CD4-positive, alpha-beta T cell treated with Interleukin-6 for 4 hours (primary cell): ENCODE data around the gene MSH3.
"Not testable (repeated sequence)": the region's sequence is repeated elsewhere in the genome, so short reads cannot be mapped to it uniquely, and the experiment has no call there.

Source experiments
- DNase-seq: peaks from one replicate; pipeline ENCODE4 v3.0.0-alpha.2; 2020; ENCODE audit warnings: mixed read lengths

The MSH3 gene

DNA sequence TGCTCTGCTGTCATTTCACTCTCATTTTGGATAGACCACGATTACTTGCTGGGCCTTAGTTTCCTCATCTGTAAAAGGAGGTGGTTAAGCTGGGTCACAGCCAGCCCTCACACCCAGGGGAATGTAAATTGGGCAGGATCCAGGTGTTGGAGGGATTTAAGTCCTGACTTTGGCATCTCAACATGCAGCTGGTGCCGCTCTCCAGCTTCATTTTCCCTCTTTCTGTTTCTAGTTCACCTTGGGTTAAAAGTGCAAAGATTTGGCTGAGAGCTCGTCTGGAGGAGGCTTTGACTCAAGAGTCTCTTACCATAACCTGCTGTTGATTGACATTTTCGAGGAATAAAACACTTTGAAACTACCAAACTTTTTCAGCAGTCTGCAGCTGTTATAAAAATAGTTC is 144.6 kb downstream of the MSH3 start:
- no peak for DNase-seq

DNA sequence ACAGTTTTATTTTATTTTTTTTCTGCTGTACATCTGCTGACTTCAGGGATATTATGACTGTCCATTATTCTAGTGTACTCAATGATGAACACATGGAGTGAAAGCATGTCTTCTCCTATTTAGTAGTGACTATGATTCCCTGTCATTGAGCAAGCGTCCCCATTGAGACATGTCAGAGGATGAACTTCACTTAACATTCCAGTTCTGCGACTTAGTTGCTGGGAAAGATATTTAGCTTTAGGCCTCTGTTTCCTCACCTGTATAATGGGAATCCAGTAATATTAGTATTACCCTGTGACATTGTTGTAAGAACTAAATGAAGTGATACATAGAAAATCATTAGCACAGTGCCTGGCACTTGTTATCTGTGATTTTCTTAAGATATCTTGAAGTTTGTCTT is 145.1 kb downstream of the MSH3 start:
- no peak for DNase-seq

DNA sequence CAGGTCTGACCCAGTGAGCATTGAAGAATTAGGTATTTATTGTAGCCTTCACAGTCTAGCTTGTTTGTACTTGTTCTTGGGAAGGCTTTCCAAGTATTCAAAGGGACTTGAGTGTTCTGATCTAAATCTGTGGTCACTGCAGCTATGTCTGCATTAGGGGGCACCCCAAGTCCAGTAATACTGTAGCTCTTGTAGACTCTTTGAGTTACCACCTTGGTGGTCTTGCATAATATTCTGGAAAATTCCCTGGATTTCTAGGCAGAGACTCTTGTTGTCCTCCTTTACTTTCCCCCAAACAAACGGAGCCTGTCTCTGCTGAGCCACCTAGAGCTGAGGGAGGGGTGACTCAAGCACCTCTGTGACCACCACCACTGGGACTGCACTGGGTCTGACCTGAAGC is 149.9 kb downstream of the MSH3 start:
- DNase-seq: no peak

GRCh38 chr5:80805038-80805437 is 150.6 kb downstream of the MSH3 start:
- no peak for DNase-seq

- no peak for DNase-seq
Measured at GRCh38 chr5:80806929-80807328, 152.5 kb downstream of the MSH3 start.

- no peak for DNase-seq
Measured at GRCh38 chr5:80809451-80809850, 155.0 kb downstream of the MSH3 start.

DNA sequence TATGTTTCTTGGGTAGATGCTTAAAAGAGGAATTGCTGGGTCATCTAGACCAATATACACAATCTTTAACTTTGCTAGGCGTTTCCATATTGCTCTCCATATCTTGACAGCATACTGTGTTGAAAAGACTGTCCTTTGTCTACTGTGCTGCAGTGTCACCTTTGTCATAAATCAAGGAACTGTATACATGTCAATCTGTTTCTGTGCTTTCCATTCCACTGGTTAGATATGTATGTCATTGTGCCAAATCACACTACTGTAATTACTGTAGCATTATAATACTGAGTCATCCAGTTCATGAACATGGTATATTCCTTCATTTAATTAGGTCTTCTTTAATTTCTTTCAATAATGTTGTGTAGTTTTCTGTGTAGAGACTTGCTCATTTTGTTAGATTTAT is 156.0 kb downstream of the MSH3 start:
- no peak for DNase-seq

DNA sequence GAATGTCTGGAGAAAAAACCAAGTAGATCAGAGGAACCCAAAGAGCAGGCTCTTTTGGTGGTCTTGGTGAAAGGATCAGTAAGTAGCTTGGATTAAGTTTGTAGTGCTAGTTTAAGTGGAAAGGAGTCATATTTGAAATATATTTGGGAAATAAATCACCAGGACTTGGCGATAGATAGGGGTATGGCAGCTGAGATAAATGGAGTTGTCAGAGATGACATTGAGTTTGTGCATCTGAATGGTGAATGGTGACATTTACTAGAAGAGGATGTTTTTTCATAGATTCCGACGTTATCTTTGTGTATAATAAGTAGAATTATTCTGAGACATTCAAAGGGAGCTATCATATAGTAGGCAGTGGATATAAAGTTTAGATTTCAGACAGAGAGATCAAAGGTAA is 162.1 kb downstream of the MSH3 start:
- no peak for DNase-seq

DNA sequence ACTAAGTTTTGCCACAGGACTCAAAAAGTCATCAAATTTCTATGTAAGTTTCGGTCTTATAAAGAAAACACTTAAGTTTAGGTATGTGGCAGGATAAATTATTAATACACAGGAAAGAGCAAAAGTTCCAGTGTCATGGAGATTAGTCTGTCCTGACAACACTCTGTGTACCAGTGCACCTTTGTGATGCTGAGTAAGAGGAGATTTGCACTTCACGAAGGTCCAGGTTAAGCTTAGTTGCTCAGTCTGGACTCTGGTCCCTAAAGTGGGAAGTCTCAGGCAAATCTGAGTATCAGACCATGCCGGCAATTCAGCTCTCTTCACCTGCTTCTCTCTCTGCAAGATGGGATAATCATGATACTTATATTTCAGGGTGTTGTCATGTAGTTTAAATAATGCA is 166.2 kb downstream of the MSH3 start:
- no peak for DNase-seq

- no peak for DNase-seq
Measured at GRCh38 chr5:80822640-80823039, 168.2 kb downstream of the MSH3 start.

GRCh38 chr5:80824159-80824558 is 169.7 kb downstream of the MSH3 start:
- DNase-seq: not testable (repeated sequence)

DNA sequence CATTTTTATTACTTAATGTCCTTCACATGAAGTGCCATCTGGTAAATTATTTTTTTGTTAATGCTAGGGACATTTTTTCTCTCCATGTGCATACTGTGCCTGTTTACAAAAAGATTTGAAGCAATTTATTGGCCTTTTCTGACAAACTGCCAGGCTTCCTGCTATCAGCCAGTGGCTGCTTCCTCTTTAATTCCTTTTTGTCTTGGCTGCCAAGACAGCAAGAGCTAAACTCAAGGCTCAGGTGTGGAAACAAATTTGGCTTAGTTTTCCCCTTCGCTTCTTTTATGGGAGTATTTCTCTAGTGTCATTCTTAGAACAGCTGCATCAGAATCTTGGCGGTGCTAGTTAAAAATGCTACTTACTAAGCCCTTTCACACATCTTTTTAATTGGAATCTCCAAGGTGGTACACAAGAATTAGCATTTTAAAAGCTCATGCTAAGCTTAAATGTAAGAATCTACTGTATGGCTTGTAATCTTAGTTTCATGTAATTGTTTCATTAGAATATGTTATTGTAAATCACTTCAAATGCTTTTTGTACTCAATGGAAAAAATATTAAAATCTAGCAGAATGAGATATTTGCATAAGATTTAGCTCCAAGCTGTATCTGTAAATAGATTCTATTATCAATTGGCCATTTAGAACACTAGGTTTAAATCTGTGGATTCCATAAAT is 171.5 kb downstream of the MSH3 start:
- DNase-seq: no peak

GRCh38 chr5:80834710-80835109 is 180.3 kb downstream of the MSH3 start:
- no peak for DNase-seq

- no peak for DNase-seq
Measured at GRCh38 chr5:80835128-80835527, 180.7 kb downstream of the MSH3 start.

- no peak for DNase-seq
Measured at GRCh38 chr5:80837679-80838078, 183.2 kb downstream of the MSH3 start.

GRCh38 chr5:80841026-80841797 is 186.8 kb downstream of the MSH3 start:
- not testable (repeated sequence) for DNase-seq

- not testable (repeated sequence) for DNase-seq
Measured at GRCh38 chr5:80846422-80846821, 192.0 kb downstream of the MSH3 start.

DNA sequence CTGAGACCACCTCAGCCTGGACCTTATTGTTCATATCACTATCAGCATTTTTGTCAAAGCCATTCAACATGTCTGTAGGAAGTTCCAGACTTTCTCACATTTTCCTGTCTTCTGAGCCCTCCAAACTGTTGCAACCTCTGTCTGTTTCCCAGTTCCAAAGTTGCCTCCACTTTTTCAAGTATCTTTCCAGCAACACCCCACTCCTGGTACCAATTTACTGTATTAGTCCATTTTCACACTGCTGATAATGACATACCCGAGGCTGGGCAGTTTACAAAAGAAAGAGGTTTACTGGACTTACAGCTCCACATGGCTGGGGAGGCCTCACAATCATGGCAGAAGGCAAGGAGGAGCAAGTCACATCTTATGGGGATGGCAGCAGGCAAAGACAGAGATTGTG is 195.7 kb downstream of the MSH3 start:
- not testable (repeated sequence) for DNase-seq

- DNase-seq: no peak
Measured at GRCh38 chr5:80852331-80853245, 198.1 kb downstream of the MSH3 start.

DNA sequence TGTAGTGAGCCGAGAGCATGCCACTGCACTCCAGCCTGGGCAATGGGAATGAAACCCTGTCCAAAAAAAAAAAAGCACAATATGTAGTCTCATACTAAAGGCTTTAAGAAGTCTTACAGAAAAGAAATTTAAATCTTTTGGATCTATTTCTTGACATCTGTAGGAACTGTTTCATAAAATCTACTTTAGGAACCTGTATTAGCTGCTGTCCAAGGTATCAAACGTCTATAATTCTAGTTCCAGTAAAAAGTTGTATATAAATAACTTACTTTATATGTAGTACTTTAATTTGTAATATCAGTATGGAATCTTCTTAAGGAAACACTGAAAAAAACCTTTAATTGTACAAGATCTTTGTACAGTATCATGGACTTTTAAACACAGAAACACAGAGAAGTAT is 199.0 kb downstream of the MSH3 start:
- DNase-seq: no peak

- DNase-seq: no peak
Measured at GRCh38 chr5:80854583-80854982, 200.1 kb downstream of the MSH3 start.

GRCh38 chr5:80860924-80861613 is 206.6 kb downstream of the MSH3 start:
- no peak for DNase-seq

DNA sequence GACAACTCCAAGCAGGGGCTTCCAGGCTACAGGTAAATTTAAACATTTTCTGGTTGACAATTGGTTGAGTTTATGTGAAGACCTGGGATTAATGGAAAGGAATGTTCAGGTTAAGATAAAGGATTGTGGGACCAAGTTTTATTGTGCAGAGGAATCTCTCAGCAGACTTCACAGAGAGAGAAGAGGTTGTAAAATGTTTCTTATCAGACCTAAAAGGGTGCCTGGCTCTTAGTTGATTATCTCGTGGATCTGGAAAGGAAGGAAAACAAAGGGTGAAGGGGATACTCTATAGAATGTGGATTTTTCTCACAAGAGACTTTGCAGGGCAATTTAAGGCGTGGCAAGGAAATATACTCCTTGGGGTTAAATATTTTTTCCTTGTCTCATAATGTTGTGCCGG is 209.3 kb downstream of the MSH3 start:
- DNase-seq: no peak
